NCI-H146 (cell line): ENCODE measurements around the gene TTLL7.
A peak's percentile ranks its signal among the peaks of the same experiment; 100 is the strongest.
"Not testable (repeated sequence)": the region's sequence is repeated elsewhere in the genome, so short reads cannot be mapped to it uniquely, and the experiment has no call there.

Experiments
- DNase-seq: peaks from one replicate; lab custom pipeline; 2025; lab: John Stamatoyannopoulos, UW

The TTLL7 gene

DNA sequence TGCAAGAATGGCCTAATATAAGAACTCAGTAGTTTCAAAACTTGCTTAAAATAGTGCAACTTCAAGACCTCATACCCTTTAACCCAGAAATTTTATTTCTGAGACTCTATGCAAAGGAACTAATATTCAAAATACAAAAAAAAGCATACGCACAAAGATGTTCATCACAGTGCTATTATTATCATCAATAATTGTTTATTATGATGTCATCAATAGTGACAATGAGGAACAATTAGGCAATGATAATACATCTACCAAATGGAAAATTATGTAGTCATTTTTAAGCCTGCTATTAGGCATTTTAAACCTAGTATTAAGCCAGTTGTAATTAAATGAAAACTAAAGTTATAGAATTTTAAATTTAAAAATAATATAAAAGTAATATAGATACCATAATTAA, 3.3 kb downstream of the TTLL7 start:
- DNase-seq = no peak

DNA sequence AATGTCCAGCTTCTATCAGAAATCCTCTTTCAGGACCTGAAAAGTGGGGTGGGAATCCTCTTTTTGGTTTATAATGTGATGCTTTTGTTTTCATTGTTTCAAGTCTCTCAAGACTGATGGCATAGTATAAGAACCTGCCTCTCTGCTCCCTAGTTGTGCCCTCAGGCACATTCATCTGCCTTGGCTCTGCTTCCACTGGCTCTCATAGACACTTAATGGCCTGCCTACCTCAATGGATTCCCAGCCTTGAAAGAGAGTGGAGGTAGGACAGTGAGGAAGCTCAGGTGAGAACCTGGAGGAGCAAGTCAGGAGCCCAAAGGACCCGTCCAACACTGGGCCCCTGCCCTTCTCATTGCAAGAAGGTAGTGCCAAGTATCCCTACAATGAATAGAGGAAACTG, 4.8 kb downstream of the TTLL7 start:
- DNase-seq = peak; percentile 4

DNA sequence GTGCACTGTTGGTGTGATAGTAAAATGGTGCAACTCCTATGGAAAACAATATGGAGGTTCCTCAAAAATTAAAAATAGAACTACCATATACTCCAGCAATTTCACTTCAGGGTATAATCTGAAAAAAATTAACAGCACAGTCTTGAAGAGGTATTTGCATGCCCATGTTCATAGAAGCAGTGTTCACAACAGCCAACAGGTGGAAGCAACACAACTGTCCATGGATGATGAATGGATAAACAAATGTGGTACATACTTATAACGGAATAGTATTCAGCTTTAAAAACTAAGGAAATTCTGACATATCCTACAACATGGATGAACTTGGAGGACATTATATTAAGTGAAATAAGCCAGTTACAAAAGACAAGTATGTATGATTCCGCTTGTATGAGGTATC, 8.2 kb downstream of the TTLL7 start:
- DNase-seq = no peak

DNA sequence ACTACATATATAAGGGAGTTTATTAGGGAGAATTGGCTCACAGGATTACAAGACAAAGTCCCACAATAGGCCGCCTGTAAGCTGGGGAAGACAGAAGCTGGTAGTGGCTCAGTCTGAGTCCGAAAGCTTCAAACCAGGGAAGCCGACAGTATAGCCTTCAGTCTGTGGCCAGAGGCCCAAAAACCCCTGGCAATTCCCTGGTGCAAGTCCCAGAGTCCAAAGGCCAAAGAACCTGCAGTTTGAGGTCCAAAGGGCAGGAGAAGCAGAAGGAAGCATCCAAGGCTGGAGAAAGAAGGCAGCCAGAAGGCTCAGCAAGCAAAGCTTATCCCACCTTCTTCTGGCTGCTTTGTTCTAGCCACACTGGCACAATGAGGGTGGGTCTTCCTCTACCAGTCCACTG, 13.9 kb downstream of the TTLL7 start:
- no peak for DNase-seq

DNA sequence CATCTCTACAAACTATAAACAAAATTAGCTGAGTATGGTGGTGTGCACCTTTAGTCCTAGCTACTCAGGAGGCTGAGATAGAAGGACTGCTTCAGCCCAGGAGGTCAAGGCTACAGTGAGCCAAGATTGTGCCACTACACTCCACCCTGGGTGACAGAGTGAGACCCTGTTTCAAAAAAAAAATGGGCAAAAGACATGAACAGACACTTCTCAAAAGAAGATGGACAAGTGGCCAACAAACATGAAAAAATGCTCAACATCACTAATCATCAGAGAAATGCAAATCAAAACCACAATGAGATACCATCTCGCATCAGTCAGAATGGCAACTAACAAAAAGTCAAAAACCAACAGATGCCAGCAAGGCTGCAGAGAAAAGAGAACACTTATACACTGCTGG, 15.0 kb downstream of the TTLL7 start:
- DNase-seq = not testable (repeated sequence)

DNA sequence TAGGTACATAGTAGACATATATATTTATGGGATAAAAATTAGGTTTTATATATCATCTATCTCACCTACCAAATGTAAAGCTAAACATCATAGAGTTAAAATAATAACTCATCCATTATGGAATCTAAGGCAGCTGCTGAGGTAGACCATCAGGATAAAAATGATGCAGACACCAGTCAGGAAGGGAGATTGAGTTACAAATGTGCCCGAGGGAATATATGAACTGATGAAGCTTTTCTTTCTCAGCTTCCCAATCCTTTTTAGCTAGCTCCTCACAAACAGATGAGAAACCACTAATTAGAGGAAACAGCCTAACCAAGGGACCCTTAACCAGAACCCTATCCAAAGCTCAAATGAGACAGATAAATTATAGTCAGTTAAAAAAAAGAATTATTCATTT, 20.9 kb downstream of the TTLL7 start:
- peak; percentile 81 for DNase-seq

DNA sequence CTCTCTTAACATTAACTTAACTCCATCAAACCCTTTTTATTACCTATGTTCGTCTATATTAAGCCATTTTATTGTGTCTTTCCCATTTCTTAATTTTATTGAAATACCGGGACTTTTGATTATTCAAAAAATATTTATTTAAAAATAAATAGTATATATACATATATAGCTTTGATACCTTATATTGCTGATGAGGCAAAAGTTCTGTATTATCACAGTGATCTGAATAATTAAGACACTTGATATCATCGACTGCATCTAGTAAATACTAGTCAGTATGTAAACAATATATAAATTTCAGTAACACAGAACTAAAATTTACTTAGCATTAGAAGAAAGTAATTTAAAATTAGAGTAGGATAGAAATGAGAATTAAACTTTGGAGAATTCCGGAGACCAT, 22.0 kb downstream of the TTLL7 start:
- no peak for DNase-seq

DNA sequence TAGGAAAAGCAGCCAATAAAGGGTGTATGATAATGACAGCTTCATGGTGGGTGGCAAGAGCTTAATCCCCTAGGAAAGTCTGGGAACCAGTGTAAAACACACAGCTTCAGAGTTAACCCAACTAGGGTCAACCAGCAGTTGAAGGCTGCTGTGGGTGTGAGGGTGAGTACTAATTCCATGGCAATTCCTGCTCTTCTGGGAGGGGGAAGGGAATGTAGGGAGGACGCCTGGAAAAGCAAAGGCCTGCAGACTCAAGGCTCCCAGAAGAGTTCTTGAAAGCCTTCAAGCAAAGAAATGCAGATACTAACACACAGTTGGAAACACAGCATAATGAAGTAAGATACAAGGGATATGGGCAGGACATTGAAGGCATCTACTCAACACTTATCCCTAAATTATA, 28.1 kb downstream of the TTLL7 start:
- no peak for DNase-seq

DNA sequence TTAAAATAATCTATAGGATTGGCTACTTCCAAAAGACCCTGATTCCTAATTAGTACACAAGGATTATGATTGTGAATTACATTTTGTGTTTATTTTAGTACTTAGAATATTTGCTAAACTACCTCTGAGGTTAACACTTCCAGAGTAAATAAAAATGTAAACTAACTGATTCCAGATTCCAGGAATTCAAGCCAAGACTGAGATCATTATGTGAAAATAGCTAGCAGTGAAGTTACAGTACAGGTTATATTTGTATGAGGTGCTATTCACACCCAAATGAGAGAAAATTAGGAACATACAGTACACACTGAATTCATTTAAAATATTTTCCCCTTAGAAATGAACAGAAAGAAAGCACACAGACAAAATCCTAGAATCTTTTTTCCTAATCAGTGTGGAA, 28.8 kb downstream of the TTLL7 start:
- no peak for DNase-seq

DNA sequence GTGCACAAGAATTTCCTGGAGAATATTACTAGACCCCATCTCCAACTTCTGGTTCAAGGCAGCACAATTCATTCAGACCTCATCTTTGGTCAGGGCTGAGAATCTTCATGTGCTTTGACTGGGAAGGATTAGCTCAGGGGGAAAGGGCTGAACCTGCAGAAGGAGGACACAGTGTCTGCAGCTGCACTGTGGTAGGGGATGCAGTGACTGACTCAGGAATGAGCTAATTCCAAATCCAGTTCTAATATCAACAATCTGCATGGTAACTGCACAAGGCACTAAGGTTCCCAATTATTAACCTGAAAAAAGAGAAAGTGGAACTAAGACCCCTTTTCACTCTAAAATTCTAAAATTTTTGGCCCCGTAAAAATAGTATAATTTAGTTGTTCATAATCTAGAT, 31.6 kb downstream of the TTLL7 start:
- no peak for DNase-seq

DNA sequence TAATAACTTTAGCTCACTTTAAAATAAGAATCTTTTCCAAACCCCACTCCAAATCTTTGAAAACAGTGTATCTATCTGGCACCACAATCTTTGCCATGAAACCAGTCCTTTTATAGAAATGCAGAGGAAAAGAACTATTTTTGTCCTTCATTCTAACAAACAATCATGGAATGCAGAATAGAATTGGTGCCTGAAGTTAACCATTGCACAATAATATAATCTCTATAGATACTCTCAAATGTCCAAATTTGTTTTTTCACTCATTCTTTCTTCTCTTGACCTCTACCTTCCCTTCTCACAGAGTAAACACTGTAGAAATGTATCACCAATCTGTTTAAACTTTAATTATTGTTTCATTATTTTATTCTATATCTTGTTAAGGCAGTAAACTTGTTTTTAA, 34.8 kb downstream of the TTLL7 start:
- no peak for DNase-seq

DNA sequence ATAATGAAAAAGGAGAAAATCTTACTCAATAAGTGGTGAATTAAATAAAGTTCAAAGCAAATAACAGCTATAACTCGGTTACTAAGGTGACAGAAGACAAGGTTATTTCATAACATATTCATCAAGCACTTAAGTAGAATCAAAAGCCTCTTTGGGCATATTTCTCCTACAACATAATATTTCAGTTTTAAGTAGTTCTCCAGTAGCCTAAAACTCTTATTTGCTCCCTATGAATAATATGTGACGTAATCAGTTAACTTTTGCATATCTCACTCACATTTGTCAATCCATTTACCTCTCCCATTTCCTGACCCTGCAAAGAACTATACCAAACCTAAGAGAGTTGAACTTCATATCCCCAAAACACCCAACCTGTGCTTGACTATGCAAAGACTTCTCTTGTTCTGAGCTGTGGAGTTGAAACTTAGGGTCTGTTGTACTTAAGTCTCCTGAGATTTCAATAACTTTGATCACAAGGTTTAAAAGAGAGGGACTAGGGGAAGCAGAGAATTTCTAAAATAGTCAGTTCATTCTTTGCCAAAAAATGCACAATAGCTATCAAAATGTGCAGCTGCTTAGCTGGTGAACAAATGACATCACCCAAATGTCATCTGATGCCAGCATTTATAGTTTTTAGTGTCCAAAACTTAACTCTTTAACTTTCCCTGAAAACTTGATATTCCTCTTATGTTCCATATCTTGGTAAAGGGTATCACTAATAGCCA, 37.2 kb downstream of the TTLL7 start:
- no peak for DNase-seq

DNA sequence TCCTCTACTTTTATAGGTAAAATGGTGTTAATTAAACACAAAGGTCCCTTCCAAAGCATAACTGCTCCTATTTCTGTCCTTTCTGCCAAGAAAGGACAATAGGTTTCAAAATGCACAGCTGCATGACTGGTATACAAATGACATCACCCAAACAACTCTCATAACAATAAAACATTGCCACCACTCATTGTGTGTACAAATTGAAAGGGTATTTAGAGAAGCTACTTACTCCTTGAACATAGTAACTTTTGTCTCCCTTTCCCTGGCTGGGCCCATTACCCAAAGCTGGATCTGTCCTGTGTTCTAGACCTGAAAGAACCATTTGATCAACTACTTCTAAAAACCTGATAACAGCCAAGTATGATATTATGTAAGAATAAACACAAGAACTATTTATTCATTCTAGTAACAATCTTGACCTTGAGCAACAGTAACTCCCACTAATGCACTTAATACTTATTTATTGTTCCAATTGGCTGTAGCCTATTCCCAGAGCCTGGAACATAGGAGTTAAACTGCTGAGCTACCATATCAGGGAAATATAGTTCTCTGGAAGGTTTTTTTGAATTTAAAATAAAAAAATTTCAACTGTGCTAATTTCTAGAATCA, 38.2 kb downstream of the TTLL7 start:
- DNase-seq = no peak

DNA sequence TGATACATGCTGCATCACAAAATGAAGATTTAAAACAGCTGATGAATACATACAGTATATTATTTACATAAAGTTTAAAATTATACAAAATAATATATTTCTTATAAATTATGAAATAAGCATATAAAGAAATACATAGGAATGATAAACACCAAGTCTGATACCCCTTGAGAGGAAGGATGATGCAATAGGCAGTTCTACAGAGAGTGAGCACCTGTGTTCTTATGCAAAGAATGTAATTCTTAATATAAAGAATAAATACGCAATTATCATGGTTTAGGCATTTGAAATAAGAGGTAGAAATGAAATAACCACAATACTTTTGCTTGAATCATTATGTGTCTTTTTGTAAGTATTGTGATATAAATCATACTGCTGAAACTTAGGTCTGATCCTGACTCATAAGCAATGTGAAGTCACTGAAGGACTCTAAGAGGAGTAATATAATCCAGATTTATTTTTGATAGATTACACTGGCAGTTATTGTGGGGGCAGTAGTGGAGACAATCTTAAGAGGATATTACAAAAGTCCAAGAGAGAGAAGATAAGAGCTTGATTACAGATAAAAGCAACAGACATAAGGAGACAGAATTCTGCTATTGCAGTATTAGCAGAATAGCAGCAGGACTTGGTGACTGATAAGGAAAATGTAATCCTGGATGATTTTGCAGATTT, 39.0 kb downstream of the TTLL7 start:
- no peak for DNase-seq

DNA sequence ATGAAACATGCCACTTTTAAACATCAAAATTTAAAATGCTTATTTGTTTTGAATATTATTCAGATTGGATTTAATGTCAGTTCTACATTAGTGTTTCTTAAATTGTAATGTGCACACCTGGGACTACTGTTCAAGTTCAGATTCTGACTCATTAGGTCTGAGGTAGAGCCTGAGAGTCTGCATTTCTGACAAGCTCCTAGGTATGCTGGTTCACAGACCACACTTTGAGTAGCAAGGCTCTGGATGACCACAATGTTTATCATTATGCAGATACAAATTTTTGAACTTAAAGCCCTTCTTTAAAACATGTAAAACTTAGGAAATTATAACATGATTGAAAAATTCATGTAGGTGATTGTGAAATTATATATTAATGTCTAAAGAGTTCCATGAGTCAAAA, 40.2 kb downstream of the TTLL7 start:
- DNase-seq = no peak

DNA sequence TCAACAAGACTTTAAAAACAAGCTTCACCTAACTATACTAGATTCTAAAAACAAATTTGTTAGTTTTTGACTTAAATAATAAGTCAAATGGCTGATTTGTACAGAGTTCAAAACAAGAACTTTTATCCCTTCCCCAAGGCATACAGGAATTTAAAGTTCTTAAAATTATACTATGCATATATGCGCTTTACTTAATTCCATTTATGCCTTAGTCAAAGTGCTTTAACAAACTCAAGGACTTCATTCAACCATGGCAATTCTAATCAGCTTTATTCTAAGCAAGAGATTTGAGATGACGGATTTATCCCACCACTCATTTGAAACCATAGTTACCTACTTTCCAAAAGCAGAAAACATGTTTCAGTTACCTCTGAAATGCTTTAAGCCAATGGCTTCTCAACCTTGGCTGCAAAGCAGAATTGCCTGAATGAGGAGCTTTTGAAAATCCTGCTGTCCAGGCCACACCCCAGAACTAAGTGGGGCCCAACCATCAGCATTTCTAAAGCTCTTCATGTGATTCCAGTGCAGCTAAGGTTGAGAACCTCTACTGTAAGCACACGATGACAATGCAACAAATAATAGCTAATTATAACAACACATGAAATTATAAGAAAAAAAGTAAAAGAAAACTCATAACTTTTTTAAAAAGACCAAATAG, 44.6 kb downstream of the TTLL7 start:
- no peak for DNase-seq

DNA sequence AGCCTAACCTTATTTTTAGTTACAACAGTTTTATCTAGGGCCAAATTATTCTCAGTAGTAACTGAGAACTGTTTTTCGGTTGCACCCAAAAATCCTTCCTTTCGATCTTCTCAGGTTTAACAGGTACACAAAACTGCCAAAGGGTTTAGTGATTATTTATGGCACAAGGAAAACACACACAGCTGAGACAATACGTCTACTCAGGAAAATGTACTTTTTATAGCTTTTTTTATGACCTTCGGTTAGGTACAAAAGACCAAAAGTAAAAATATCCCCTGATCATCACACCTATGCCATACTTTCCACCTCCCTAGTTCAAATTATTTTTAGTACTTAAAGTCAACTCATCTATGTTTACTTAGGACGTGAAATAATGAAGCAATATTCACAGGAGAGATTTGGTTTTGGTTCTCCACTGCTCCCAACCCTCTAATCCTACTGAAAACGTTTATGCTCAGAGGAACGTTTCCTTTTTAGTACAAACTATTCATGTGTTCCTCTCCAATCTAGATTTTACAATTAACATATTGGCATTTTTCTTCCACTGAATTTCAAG, 48.7 kb downstream of the TTLL7 start:
- DNase-seq = no peak

DNA sequence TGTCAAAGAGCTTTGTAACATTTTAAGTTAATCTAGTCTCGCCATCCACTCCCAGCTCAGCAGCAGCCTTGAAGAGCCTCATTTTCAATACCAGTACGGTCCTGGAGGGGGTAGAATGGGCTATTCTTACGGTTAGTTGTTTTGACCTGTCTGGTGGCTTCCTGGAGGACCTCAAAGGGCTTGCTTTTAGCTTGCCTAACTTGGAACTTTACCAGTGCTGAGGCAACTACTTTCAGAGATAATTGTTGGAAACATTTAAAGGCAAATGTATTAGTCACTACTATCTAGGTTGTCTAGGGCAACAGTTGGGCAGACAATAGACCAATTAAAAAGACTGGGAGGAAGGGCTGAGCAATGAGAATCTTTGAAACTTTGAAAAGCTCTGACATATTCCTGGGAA, 56.0 kb downstream of the TTLL7 start:
- no peak for DNase-seq

DNA sequence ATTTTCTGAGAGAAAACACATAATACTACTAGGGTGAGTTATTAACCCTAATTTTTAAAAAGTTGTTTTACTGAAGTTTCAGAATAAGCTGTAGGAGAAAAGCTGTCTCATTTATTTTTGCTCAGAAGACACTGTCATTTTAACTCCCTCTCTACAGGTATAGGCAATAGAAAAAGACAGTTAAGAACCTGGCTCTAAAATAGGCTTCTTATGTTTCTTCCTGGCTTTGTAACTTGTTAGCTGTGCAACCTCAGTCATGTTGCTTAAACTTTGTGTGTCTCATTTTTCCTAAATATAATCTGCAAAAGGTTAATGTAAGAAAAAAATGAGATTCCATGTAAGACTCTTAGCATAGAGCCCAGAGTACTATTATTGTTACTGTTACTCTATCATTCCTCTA, 64.4 kb downstream of the TTLL7 start:
- no peak for DNase-seq

DNA sequence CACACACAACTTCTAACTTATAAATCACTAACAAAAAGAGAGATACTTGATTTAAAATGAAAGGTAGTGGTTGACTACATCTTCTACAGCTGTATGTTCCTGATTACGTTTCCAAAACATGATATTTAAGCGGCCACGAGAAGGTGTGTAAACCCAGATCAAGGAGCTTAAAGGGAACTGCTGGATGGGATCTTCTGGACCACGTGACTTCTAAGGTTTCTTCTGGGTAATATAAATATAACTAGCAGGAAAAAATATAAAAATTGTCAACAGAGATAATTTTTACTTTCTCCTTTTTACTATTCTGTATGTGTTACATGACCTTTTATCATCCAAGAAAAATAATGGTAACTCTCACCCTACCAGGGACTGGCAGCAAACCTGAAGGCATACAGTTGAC, 66.2 kb downstream of the TTLL7 start:
- no peak for DNase-seq

DNA sequence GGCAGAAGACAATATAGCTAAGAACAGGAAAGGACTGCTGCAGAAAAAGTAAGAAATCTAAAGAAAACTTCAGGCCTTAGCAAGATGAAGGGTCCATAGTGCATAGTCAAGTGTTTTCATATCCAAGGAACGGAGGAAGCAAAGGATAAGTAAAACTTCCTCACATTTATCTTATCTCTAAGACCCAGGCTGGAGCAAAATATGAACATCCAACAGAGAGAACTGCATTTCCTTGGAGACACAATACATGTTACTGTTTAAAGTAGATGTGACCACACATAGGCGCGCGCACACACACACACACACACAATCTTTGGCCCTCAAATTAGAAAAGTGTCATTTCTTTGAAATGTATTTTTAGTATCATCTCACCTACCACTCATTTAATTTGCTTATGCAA, 66.7 kb downstream of the TTLL7 start:
- DNase-seq = no peak

DNA sequence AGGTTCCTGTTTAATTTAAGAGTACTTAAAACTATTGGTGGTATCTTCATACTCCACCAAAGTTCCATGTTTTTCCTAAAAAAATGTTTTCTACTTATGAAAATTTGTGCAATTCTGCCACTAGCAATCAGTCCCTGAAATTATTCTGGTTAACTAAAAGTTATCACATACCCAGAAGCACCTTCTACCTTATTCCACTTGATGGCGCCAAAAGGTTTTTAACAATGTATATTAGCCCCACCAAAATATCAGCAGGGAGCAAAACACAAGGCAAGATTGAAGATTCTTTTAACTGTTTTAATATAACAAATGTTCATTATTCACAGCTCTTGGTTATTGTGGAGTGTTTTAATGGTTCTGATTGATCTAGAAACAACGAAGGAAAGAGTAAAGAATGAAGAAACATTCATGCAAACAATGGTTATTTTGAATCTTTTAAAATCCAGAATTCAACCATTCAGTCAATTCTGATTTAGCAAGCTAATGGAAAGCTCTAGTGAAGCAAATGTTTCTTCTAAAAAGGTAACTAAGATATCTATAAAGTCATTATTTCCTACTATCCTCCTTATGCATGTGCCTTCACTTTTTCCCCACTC, 67.2 kb downstream of the TTLL7 start:
- DNase-seq = peak; percentile 56
